Hepatocyte (in vitro differentiated cells): Measurements from ENCODE around the gene CPEB3.

Source experiments
- CTCF ChIP-seq: fragments of 200-600 bp; sonication (generic); IDR thresholded peaks from 2 replicates; pipeline ENCODE4 v1.5.1; 2016; ENCODE audit warnings: antibody characterized with exemption, mild to moderate bottlenecking; ENCODE audit not compliant: poor library complexity
- EZH2 ChIP-seq: fragments of 200-600 bp; sonication (generic); IDR thresholded peaks from 2 replicates; pipeline ENCODE4 v1.6.1; 2016; ENCODE audit warnings: antibody characterized with exemption, mild to moderate bottlenecking, borderline replicate concordance

GRCh38 chr10:92208157-92208720 lies 82.6 kb downstream of the CPEB3 start:
- TF ChIP-seq EZH2 (no peak), CTCF (no peak)
